Activated CD8-positive, alpha-beta T cell treated with anti-CD3 and anti-CD28 coated beads for 36 hours (primary cell): ENCODE measurements around the gene CNOT1. TPM values are rescaled to one million over a fixed set of nuclear protein-coding genes. Genes with fewer than 3 reads are reported as not detected.

ENCODE experiments used
- ATAC-seq: fragments of 200-7000 bp; cut with Tn5 transposase; one replicate; pipeline ENCODE4 v1.10.0; 2021; ENCODE audit warnings: mild to moderate bottlenecking, moderate library complexity
- CTCF ChIA-PET: fragments of 350-600 bp; sonication (Branson Sonifier 250); formaldehyde crosslinking; loops from one replicate; lab custom pipeline; 2021; ENCODE audit warnings: antibody characterized with exemption; lab: Charles Lee
- POLR2A ChIA-PET: fragments of 350-600 bp; sonication (Branson Sonifier 250); formaldehyde crosslinking; loops from one replicate; lab custom pipeline; 2021; ENCODE audit warnings: antibody characterized with exemption; lab: Charles Lee
- DNase-seq: peaks from one replicate; pipeline ENCODE4 v3.0.0-alpha.2; 2020
- H3K27ac Mint-ChIP-seq: one replicate; pipeline ENCODE4 v1.8.0; 2021; ENCODE audit warnings: mild to moderate bottlenecking, mixed read lengths
- H3K27me3 Mint-ChIP-seq: one replicate; pipeline ENCODE4 v1.8.0; 2021; ENCODE audit warnings: mixed read lengths
- H3K36me3 Mint-ChIP-seq: one replicate; pipeline ENCODE4 v1.8.0; 2021; ENCODE audit warnings: low read depth, mixed read lengths
- H3K4me1 Mint-ChIP-seq: one replicate; pipeline ENCODE4 v1.8.0; 2021; ENCODE audit warnings: low read depth, mixed read lengths
- H3K4me3 Mint-ChIP-seq: one replicate; pipeline ENCODE4 v1.8.0; 2021; ENCODE audit warnings: mild to moderate bottlenecking, moderate library complexity, mixed read lengths
- H3K9me3 Mint-ChIP-seq: one replicate; pipeline ENCODE4 v1.8.0; 2021; ENCODE audit warnings: mixed read lengths
- CTCF ChIP-seq: fragments of 200-600 bp; IDR thresholded peaks from one replicate; pipeline ENCODE4 v1.8.0; 2022; ENCODE audit warnings: antibody characterized with exemption, mild to moderate bottlenecking
- intact Hi-C: fragments of 100-400 bp; cut with micrococcal nuclease; formaldehyde crosslinking; loops from one replicate; pipeline ENCODE4 v1.10.0; 2022
- total RNA-seq, 2 experiments: library from RNA; stranded (reverse); gene quantifications; one replicate each; pipeline ENCODE4 v1.2.3, GENCODE V29; 2021

Gene CNOT1
- total RNA-seq, 2 experiments from 2014 or later = 274 to 281 TPM

- POLR2A ChIA-PET = no interaction called here
Measured at GRCh38 chr16:58656899-58657298, 27.3 kb upstream of the CNOT1 start.

GRCh38 chr16:58655215-58655596 is 25.6 kb upstream of the CNOT1 start:
- DNase-seq = no peak
- ChIA-PET POLR2A (no interaction called here), CTCF (interaction anchor here (0.9 kb wide), 1 partner anchor 319 kb away, joined by 3 read pairs; no protein-coding TSS in a partner anchor)
- intact Hi-C loops = no loop called here
- no peak overlapping the region for H3K27ac Mint-ChIP-seq
- peaks cover 2% of the 10 kb centered on the region for H3K27me3 Mint-ChIP-seq
- TF ChIP-seq CTCF = no peak
- no peak overlapping the region for H3K4me3 Mint-ChIP-seq
- H3K4me1 Mint-ChIP-seq = no peaks in the 10 kb centered on the region
- no peak for ATAC-seq
- H3K36me3 Mint-ChIP-seq = no peaks in the 10 kb centered on the region
- no peaks in the 10 kb centered on the region for H3K9me3 Mint-ChIP-seq

More at GRCh38 chr16:58656899-58657298, 27.3 kb upstream of the CNOT1 start:
- H3K36me3 Mint-ChIP-seq = no peaks in the 10 kb centered on the region
- ATAC-seq (no peak), DNase-seq (no peak)
- H3K27ac Mint-ChIP-seq = no peak overlapping the region
- no peak for TF ChIP-seq CTCF
- no peak overlapping the region for H3K4me3 Mint-ChIP-seq
- H3K9me3 Mint-ChIP-seq = no peaks in the 10 kb centered on the region
- H3K27me3 Mint-ChIP-seq = peaks cover 2% of the 10 kb centered on the region
- CTCF ChIA-PET = no interaction called here
- H3K4me1 Mint-ChIP-seq = no peaks in the 10 kb centered on the region
- intact Hi-C loops = no loop called here

- intact Hi-C loops = no loop called here
- Mint-ChIP-seq H3K27me3 (no peaks in the 10 kb centered on the region), H3K9me3 (no peaks in the 10 kb centered on the region), H3K4me3 (no peak overlapping the region), H3K27ac (no peak overlapping the region), H3K4me1 (no peaks in the 10 kb centered on the region), H3K36me3 (no peaks in the 10 kb centered on the region)
- POLR2A ChIA-PET = no interaction called here
- ATAC-seq (no peak), DNase-seq (no peak)
- CTCF ChIA-PET = interaction anchor here (0.9 kb wide), 1 partner anchor 318 kb away, joined by 3 read pairs; no protein-coding TSS in a partner anchor
- TF ChIP-seq CTCF = no peak
Measured at GRCh38 chr16:58654560-58655214, 25.1 kb upstream of the CNOT1 start.

- ATAC-seq (no peak), DNase-seq (no peak)
- H3K27me3 Mint-ChIP-seq = no peaks in the 10 kb centered on the region
- H3K9me3 Mint-ChIP-seq = no peaks in the 10 kb centered on the region
- CTCF ChIA-PET = interaction anchor here (0.7 to 1.2 kb wide), 3 partner anchors 103 to 316 kb away, joined by 3 read pairs; no protein-coding TSS in a partner anchor
- no peak overlapping the region for H3K27ac Mint-ChIP-seq
- no peak for TF ChIP-seq CTCF
- no peaks in the 10 kb centered on the region for H3K4me1 Mint-ChIP-seq
- POLR2A ChIA-PET = interaction anchor here (0.5 to 0.6 kb wide), 2 partner anchors 49 to 718 kb away, joined by 3 to 5 read pairs; no protein-coding TSS in a partner anchor
- no peaks in the 10 kb centered on the region for H3K36me3 Mint-ChIP-seq
- no peak overlapping the region for H3K4me3 Mint-ChIP-seq
- intact Hi-C loops = no loop called here
Measured at GRCh38 chr16:58652741-58653140, 23.1 kb upstream of the CNOT1 start.

GRCh38 chr16:58651965-58652348 is 22.3 kb upstream of the CNOT1 start:
- ChIA-PET CTCF (interaction anchor here (0.7 kb wide), 1 partner anchor 104 kb away, joined by 3 read pairs; no protein-coding TSS in a partner anchor), POLR2A (interaction anchor here (0.5 to 0.7 kb wide), 2 partner anchors 48 to 85 kb away, joined by 3 to 4 read pairs; no protein-coding TSS in a partner anchor)
- H3K36me3 Mint-ChIP-seq = no peaks in the 10 kb centered on the region
- ATAC-seq (no peak), DNase-seq (no peak)
- H3K4me1 Mint-ChIP-seq = no peaks in the 10 kb centered on the region
- no peak overlapping the region for H3K4me3 Mint-ChIP-seq
- TF ChIP-seq CTCF = no peak
- H3K27me3 Mint-ChIP-seq = no peaks in the 10 kb centered on the region
- no peaks in the 10 kb centered on the region for H3K9me3 Mint-ChIP-seq
- no peak overlapping the region for H3K27ac Mint-ChIP-seq
- intact Hi-C loops = no loop called here
